A673 (cell line): ENCODE results near the gene USF2.

ENCODE experiments used
- CTCF ChIP-seq: fragments of 300-800, 200-600 bp; sonication (generic); conservative IDR thresholded peaks from 2 replicates; pipeline ENCODE4 v1.5.1; 2017; ENCODE audit warnings: low read depth, mild to moderate bottlenecking, antibody characterized with exemption, low read length, moderate library complexity, mixed read lengths
- EZH2 ChIP-seq: fragments of 200-600 bp; sonication (generic); IDR thresholded peaks from 2 replicates; pipeline ENCODE4 v1.6.1; 2017; ENCODE audit warnings: borderline replicate concordance, low read depth, mild to moderate bottlenecking, mixed read lengths, antibody characterized with exemption, low read length; ENCODE audit not compliant: poor library complexity, severe bottlenecking

GRCh38 chr19:35248310-35249145 lies 20.2 kb upstream of the USF2 start, which contains the start of gene LSR:
- TF ChIP-seq CTCF (no peak), EZH2 (peak; percentile 5)
